ENCODE measurements around the gene CAVIN1. TPM values are rescaled to one million over a fixed set of nuclear protein-coding genes. Genes with fewer than 3 reads are reported as not detected.
"Not testable (repeated sequence)": the region's sequence is repeated elsewhere in the genome, so short reads cannot be mapped to it uniquely, and the experiment has no call there.

The CAVIN1 gene
- polyA plus RNA-seq, 3 donors: 55.5 to 64.4 (median 59.5) TPM

GRCh38 chr17:42381898-42382297 is 41.2 kb downstream of the CAVIN1 start:
- no peak for DNase-seq (ENCODE audit: low read depth in 3 of 3, low spot score in 2 of 3)

- no peak for DNase-seq (ENCODE audit: low read depth in 3 of 3, low spot score in 2 of 3)
These were observed 42.1 kb downstream of the CAVIN1 start for GRCh38 chr17:42380935-42381334.

DNA sequence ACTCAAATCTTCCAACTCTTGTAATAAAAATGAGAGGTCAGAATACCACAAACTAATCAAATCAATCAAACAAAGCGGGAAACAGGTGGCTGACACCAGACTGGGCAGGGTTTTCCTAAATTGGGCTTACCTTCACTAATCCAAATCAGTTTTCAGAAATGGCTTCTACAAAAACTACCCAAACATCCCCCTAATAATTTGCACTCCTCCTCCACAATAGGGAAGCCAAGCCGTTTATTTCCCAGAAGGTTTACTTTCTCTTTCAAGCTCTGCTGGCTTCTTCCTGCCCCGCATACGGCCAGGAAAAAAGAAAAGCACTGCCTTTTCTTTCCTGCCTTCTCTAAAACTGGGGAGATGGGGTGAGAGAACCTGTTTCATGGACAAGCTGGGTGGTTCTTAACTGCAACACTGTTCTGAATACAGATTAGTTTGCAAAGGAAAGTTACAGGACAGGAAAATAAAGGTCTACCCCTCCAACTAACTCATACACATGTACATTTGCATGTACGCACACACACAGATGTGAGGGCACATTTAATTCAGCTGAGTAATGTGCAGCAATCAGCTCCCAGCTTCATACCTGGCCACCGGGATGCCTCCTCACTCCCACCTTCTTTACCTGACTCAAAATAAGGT is 44.0 kb downstream of the CAVIN1 start:
- DNase-seq (ENCODE audit: low read depth in 3 of 3, low spot score in 2 of 3): peak in 1 of 3 donors; percentile 45

- DNase-seq (ENCODE audit: low read depth in 3 of 3, low spot score in 2 of 3): no peak
These were observed 44.6 kb downstream of the CAVIN1 start for GRCh38 chr17:42378359-42378958.

- DNase-seq (ENCODE audit: low read depth in 3 of 3, low spot score in 2 of 3): no peak
These were observed 49.2 kb downstream of the CAVIN1 start for GRCh38 chr17:42373896-42374295.

GRCh38 chr17:42372142-42372541 is 50.9 kb downstream of the CAVIN1 start:
- no peak for DNase-seq (ENCODE audit: low read depth in 3 of 3, low spot score in 2 of 3)

GRCh38 chr17:42368797-42369561 is 54.1 kb downstream of the CAVIN1 start:
- not testable (repeated sequence) for DNase-seq (ENCODE audit: low read depth in 3 of 3, low spot score in 2 of 3)

DNA sequence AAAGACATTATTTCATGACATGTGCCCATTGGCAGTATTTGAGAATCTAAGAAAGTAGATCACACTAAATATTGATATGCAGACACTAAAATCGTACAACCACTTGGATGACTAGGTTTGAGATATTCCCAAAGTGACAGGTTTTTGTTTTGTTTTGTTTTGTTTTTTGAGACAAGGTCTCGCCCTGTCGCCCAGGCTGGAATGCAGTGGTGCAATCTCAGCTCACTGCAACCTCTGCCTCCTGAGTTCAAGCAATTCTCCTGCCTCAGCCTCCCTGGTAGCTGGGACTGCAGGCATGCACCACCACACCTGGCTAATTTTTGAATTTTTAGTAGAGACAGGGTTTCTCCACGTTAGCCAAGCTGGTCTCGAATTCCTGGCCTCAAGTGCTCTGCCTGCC is 54.7 kb downstream of the CAVIN1 start:
- not testable (repeated sequence) for DNase-seq (ENCODE audit: low read depth in 3 of 3, low spot score in 2 of 3)

GRCh38 chr17:42366176-42367023 is 56.7 kb downstream of the CAVIN1 start:
- not testable (repeated sequence) for DNase-seq (ENCODE audit: low read depth in 3 of 3, low spot score in 2 of 3)

GRCh38 chr17:42365136-42365535 is 57.9 kb downstream of the CAVIN1 start:
- DNase-seq (ENCODE audit: low read depth in 3 of 3, low spot score in 2 of 3): no peak

GRCh38 chr17:42363767-42364585 is 59.1 kb downstream of the CAVIN1 start:
- no peak for DNase-seq (ENCODE audit: low read depth in 3 of 3, low spot score in 2 of 3)

- DNase-seq (ENCODE audit: low read depth in 3 of 3, low spot score in 2 of 3): no peak
These were observed 59.8 kb downstream of the CAVIN1 start for GRCh38 chr17:42363231-42363630.

GRCh38 chr17:42362245-42362961 is 60.7 kb downstream of the CAVIN1 start:
- DNase-seq (ENCODE audit: low read depth in 3 of 3, low spot score in 2 of 3): no peak

- DNase-seq (ENCODE audit: low read depth in 3 of 3, low spot score in 2 of 3): no peak
These were observed 61.3 kb downstream of the CAVIN1 start for GRCh38 chr17:42361781-42362186.

DNA sequence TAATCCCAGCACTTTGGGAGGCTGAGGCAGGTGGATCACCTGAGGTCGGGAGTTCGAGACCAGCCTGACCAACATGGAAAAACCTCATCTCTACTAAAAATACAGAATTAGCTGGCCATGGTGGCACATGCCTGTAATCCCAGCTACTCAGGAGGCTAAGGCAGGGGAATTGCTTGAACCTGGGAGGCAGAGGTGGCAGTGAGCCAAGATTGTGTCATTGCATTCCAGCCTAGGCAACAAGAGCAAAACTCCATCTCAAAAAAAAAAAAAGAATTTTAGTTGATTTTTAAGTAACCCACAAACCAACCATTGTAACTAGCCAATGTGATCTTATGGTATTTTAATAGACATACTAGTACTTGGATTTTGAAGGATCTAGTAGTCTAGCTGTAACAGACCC is 62.7 kb downstream of the CAVIN1 start:
- not testable (repeated sequence) for DNase-seq (ENCODE audit: low read depth in 3 of 3, low spot score in 2 of 3)

DNA sequence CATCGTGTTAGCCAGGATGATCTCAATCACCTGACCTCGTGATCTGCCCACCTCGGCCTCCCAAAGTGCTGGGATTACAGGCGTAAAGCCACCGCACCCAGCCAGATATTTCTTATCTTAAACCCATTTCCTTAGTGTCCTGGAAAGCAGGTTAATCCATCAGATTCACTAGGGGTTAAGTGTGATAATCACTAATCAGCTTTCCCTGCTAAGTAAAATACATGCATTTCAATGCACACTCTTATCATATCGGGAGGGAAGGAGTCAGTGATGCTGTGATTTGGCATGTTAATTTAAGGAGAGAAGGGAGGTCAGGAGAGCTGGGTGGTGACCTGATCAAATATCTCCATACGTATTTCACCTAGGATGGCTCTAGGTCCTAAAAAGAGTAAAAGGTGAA is 63.9 kb downstream of the CAVIN1 start:
- no peak for DNase-seq (ENCODE audit: low read depth in 3 of 3, low spot score in 2 of 3)

- DNase-seq (ENCODE audit: low read depth in 3 of 3, low spot score in 2 of 3): no peak
These were observed 64.6 kb downstream of the CAVIN1 start for GRCh38 chr17:42358434-42358833.

- DNase-seq (ENCODE audit: low read depth in 3 of 3, low spot score in 2 of 3): no peak
These were observed 67.9 kb downstream of the CAVIN1 start for GRCh38 chr17:42354956-42355843.
